HepG2 (cell line): ENCODE data around the gene KCNA1. TPM values are rescaled to one million over a fixed set of nuclear protein-coding genes. Genes with fewer than 3 reads are reported as not detected.

Experiments used
- ATAC-seq: fragments of 200-7000 bp; cut with Tn5 transposase; 3 replicates; pipeline ENCODE4 v1.9.1; 2020; ENCODE audit warnings: mild to moderate bottlenecking, moderate library complexity
- BruUV-seq: library from RNA; stranded (reverse); fragments of 400-500 nt; replicated peaks from 2 replicates; lab custom pipeline; 2021; lab: Mats Ljungman, UMichigan
- CTCF ChIA-PET: fragments of 300-600 bp; formaldehyde crosslinking; extraction: SDS; loops from one replicate; lab custom pipeline; 2021; ENCODE audit warnings: low total read pairs, inconsistent platforms, low intra/inter-chr PET ratio; lab: Yijun Ruan, JAX
- POLR2A ChIA-PET: fragments of 350-600 bp; sonication (Branson Sonifier 250); formaldehyde crosslinking; loops from one replicate; lab custom pipeline; 2020; ENCODE audit warnings: antibody characterized with exemption, inconsistent platforms; lab: Yijun Ruan, JAX
- DNase-seq: peaks from one replicate; pipeline ENCODE4 v3.0.0-alpha.2; 2015; ENCODE audit warnings: low spot score
- FAIRE-seq: peaks from 3 replicates; lab custom pipeline; 2011; peaks lifted over from hg19 to GRCh38; lab: Jason Lieb, UNC
- H2AFZ ChIP-seq: one replicate; pipeline ENCODE4 v1.6.1; 2011; ENCODE audit warnings: low read length, inconsistent platforms
- H3K27ac ChIP-seq: fragments of 300-600 bp; 3 replicates; pipeline ENCODE4 v1.8.0; 2011; ENCODE audit warnings: mixed run types, mild to moderate bottlenecking, mixed read lengths, low read length, inconsistent platforms; ENCODE audit not compliant: insufficient read depth; ENCODE audit errors: extremely low read length
- H3K27me3 ChIP-seq, 2 experiments: fragments of 200-600 bp in 1 of 2; 2 replicates in 1 of 2; 3 replicates in 1 of 2; pipeline versions ENCODE4 v1.6.0 to v1.8.0; 2011; ENCODE audit warnings: low read length in 2 of 2, mild to moderate bottlenecking in 2 of 2, moderate library complexity in 2 of 2, inconsistent platforms in 1 of 2; ENCODE audit not compliant: insufficient read depth in 2 of 2, control insufficient read depth in 1 of 2
- H3K36me3 ChIP-seq, 2 experiments: fragments of 200-600 bp in 1 of 2; replicated peaks in 1 of 2; 2 replicates in 1 of 2; 3 replicates in 1 of 2; pipeline versions ENCODE4 v1.5.1 to v1.8.0; 2011; ENCODE audit warnings: low read length in 2 of 2, inconsistent platforms in 1 of 2; ENCODE audit not compliant: insufficient read depth in 2 of 2, control insufficient read depth in 1 of 2
- H3K4me1 ChIP-seq: 2 replicates; pipeline ENCODE4 v1.5.1; 2012; ENCODE audit warnings: low read length, inconsistent platforms; ENCODE audit not compliant: insufficient read depth
- H3K4me2 ChIP-seq: 2 replicates; pipeline ENCODE4 v1.6.0; 2011; ENCODE audit warnings: low read depth, low read length, inconsistent platforms
- H3K4me3 ChIP-seq, 3 experiments: fragments of 200-600 bp in 1 of 3; sonication (generic), shearing (Covaris generic) in 1 of 3; replicated peaks in 1 of 3; 2 replicates each; pipeline ENCODE4 v1.5.1; 2011 to 2016; ENCODE audit warnings: low read length in 3 of 3, inconsistent platforms in 2 of 3, low read depth in 2 of 3, mild to moderate bottlenecking in 2 of 3, control low read depth in 1 of 3, mixed read lengths in 1 of 3; ENCODE audit not compliant: insufficient read depth in 1 of 3
- H3K79me2 ChIP-seq: one replicate; pipeline ENCODE4 v1.6.1; 2011; ENCODE audit warnings: low read length, inconsistent platforms; ENCODE audit not compliant: insufficient read depth
- H3K9ac ChIP-seq: 2 replicates; pipeline ENCODE4 v1.6.0; 2011; ENCODE audit warnings: mild to moderate bottlenecking, low read depth, low read length, inconsistent platforms; ENCODE audit not compliant: insufficient read depth
- H3K9me3 ChIP-seq: 2 replicates; pipeline ENCODE4 v1.5.1; 2012; ENCODE audit warnings: mild to moderate bottlenecking, low read length
- H4K20me1 ChIP-seq: 2 replicates; pipeline ENCODE4 v1.6.0; 2011; ENCODE audit warnings: inconsistent platforms, mild to moderate bottlenecking, low read length, moderate library complexity; ENCODE audit not compliant: insufficient read depth
- GATAD1 ChIP-seq: IDR thresholded peaks from 2 replicates; pipeline ENCODE4 v1.6.1; 2016; ENCODE audit warnings: missing genetic modification reagents, missing compliant biosample characterization
- SKI ChIP-seq: fragments of 450-650 bp; IDR thresholded peaks from one replicate; pipeline ENCODE4 v1.6.1; 2018; ENCODE audit warnings: mild to moderate bottlenecking; ENCODE audit not compliant: partially characterized antibody
- SMC3 ChIP-seq: IDR thresholded peaks from 2 replicates; pipeline ENCODE4 v1.6.1; 2011; ENCODE audit warnings: low read length, improper control_type of control experiment
- SNAPC5 ChIP-seq: sonication (generic); formaldehyde crosslinking; IDR thresholded peaks from 2 replicates; pipeline ENCODE4 v1.8.1; 2023; ENCODE audit warnings: mild to moderate bottlenecking, missing genetic modification reagents, borderline replicate concordance
- SOX5 ChIP-seq: IDR thresholded peaks from 2 replicates; pipeline ENCODE4 v1.6.1; 2016; ENCODE audit warnings: borderline replicate concordance
- SP2 ChIP-seq: sonication (generic); formaldehyde crosslinking; IDR thresholded peaks from 2 replicates; pipeline ENCODE4 v1.5.1; 2020; ENCODE audit warnings: mild to moderate bottlenecking, missing genetic modification reagents
- TIGD3 ChIP-seq: sonication (generic); formaldehyde crosslinking; IDR thresholded peaks from 2 replicates; pipeline ENCODE4 v1.5.1; 2020; ENCODE audit warnings: mild to moderate bottlenecking, missing genetic modification reagents, borderline replicate concordance
- ZNF549 ChIP-seq: sonication (generic); formaldehyde crosslinking; IDR thresholded peaks from 2 replicates; pipeline ENCODE4 v1.5.0; 2020; ENCODE audit warnings: missing genetic modification reagents
- WGBS: methylation state at CpG from one replicate; pipeline ENCODE4 v1.1.6; 2017; ENCODE audit warnings: low lambda C conversion rate; 5-methylcytosine and 5-hydroxymethylcytosine counted together
- in situ Hi-C: cut with HindIII; loops from 2 replicates; pipeline ENCODE4 v1.10.0; 2017; ENCODE audit warnings: low pct_unique_long_range_greater_than_20kb; ENCODE audit not compliant: extremely low pct_ligation_motif_present
- intact Hi-C: fragments of 100-400 bp; cut with micrococcal nuclease; formaldehyde crosslinking; loops from one replicate; pipeline ENCODE4 v1.10.0; 2022; ENCODE audit not compliant: unreplicated experiment
- polyA plus RNA-seq, 8 experiments: library from polyadenylated mRNA; depleted of rRNA in 3 of 8; stranded (reverse) in 7 of 8; unstranded in 1 of 8; fragments of >200 nt; fragmentation: Illumina TruSeq in 4 of 8; extraction: Trizol in 4 of 8; gene quantifications; 2 replicates each; pipeline versions ENCODE4 v1.2.1 to v1.2.3, GENCODE V29; 2011 to 2016; ENCODE audit warnings: low read depth in 4 of 8, missing spikeins in 1 of 8, mixed read lengths in 1 of 8; ENCODE audit not compliant: insufficient read depth in 1 of 8
- total RNA-seq, 5 experiments: library from RNA; depleted of rRNA; stranded (reverse); fragments of >200 nt; fragmentation: Illumina TruSeq; extraction: Trizol; gene quantifications; 2 replicates each; pipeline ENCODE4 v1.2.3, GENCODE V29; 2016; ENCODE audit warnings: low read depth in 1 of 5

The KCNA1 gene
- total and polyA plus RNA-seq, 2 of the 13 experiments (the other 11 are each of a cell fraction or from before 2014, with no cell fraction given): not detected

- H3K4me2 ChIP-seq: no peak overlapping the region
- FAIRE-seq (no peak), DNase-seq (no peak), ATAC-seq (no peak)
- intact Hi-C loops (no loop called here), in situ Hi-C loops (no loop called here)
- no peak for TF ChIP-seq SOX5 (CRISPR knock-in tag)
- TF ChIP-seq GATAD1 (CRISPR knock-in tag): no peak
- TF ChIP-seq SKI: no peak
- TF ChIP-seq TIGD3 (CRISPR knock-in tag): no peak
- H3K9me3 ChIP-seq: no peaks in the 10 kb centered on the region
- H3K4me1 ChIP-seq: no peaks in the 10 kb centered on the region
- no peak overlapping the region for H3K4me3 ChIP-seq
- ChIA-PET POLR2A (no interaction called here), CTCF (no interaction called here)
- WGBS: 13% methylated on average over 6 of the region's 6 CpGs
- no peaks in the 10 kb centered on the region for H3K36me3 ChIP-seq
- H3K27ac ChIP-seq: no peak overlapping the region
- H4K20me1 ChIP-seq: no peaks in the 10 kb centered on the region
- BruUV-seq: no TSS peak
- no peak overlapping the region for H3K9ac ChIP-seq
- no peaks in the 10 kb centered on the region for H3K79me2 ChIP-seq
- H3K27me3 ChIP-seq: no peaks in the 10 kb centered on the region; a peak in 2 of 5 replicates
- H2AFZ ChIP-seq: no peak overlapping the region
These were observed 22.9 kb downstream of the KCNA1 start for GRCh38 chr12:4932576-4932975.

- H3K4me1 ChIP-seq: no peaks in the 10 kb centered on the region
- H3K9ac ChIP-seq: no peak overlapping the region
- no peak for FAIRE-seq
- in situ Hi-C loops: no loop called here
- H3K36me3 ChIP-seq: no peaks in the 10 kb centered on the region
- POLR2A ChIA-PET: no interaction called here
- CTCF ChIA-PET: no interaction called here
- no peak overlapping the region for H2AFZ ChIP-seq
- 95% methylated on average over 1 of the region's 1 CpG for WGBS
- no peak overlapping the region for H3K4me2 ChIP-seq
- H3K4me3 ChIP-seq: no peak overlapping the region
- BruUV-seq: no TSS peak
- H3K9me3 ChIP-seq: no peaks in the 10 kb centered on the region
- ATAC-seq: no peak
- no peak overlapping the region for H3K27ac ChIP-seq
- H3K79me2 ChIP-seq: no peaks in the 10 kb centered on the region
- no peak for TF ChIP-seq SP2 (CRISPR knock-in tag)
- TF ChIP-seq SMC3: no peak
- no peak for TF ChIP-seq ZNF549 (CRISPR knock-in tag)
- TF ChIP-seq SNAPC5 (CRISPR knock-in tag): no peak
- DNase-seq: no peak
- H4K20me1 ChIP-seq: no peaks in the 10 kb centered on the region
- intact Hi-C loops: no loop called here
- no peaks in the 10 kb centered on the region; a peak in 2 of 5 replicates for H3K27me3 ChIP-seq
These were observed 23.7 kb downstream of the KCNA1 start for GRCh38 chr12:4933411-4933810.
